ENCODE data around the gene MYOD1. TPM values are rescaled to one million over a fixed set of nuclear protein-coding genes. Genes with fewer than 3 reads are reported as not detected.

Gene MYOD1
- total and polyA plus RNA-seq, 9 of the 15 experiments (the other 6 are each of a cell fraction or from before 2014, with no cell fraction given) = not detected

DNA sequence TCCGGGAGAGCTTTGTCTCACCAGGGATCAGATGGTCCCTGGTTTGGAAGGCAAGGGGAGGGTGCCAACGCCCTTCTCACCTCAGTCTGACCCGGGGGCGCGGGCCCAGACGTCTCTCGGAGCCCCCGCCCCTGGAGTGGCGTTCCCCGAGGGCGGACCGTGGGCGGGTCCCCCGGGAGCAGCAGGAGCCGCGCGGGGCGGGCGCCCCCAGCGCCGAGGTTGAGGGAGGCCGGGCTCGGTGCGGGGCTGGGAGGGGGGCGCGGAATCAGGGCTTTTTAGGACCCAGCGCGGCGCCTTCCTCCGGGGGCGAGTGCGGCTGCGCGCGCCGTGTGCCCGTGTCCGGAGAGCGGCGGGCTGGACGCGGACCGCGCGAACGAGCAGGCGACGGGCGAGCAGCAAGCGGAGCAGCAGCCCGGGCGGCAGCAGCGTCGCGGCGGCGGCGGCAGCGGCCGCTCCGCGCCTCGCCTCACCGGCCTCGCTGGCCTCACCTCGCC is 15.1 kb downstream of the MYOD1 start, which contains the start of gene KCNC1:
Gene KCNC1, plus strand, starts transcription at position 364 of the 494 bp plus-strand sequence. CDS start 1,222 bp downstream, outside the sequence.
- BruUV-seq (replicated peaks) = no TSS peak
- ATAC-seq (peak; percentile 20; the same call in 2 of the 3 replicates), DNase-seq (ENCODE audit: extremely low read depth in 1 of 4, low spot score in 3 of 4) (peak; percentile 6 to 48 (median 34)), FAIRE-seq (no peak)
- H3K9me3 ChIP-seq (replicated peaks; ENCODE audit: control insufficient read depth, insufficient read depth, low read depth, low read length) = no peaks in the 10 kb centered on the region
- in situ Hi-C loops (cut with MboI) = no loop called here
- intact Hi-C loops (cut with micrococcal nuclease) = loop anchor here (10.0 kb wide), 1 partner anchor 170 kb away; no protein-coding TSS in a partner anchor
- peaks cover 0 to 17% of the 10 kb centered on the region in 2 experiments; a peak in 3 of 5 replicates for H3K4me1 ChIP-seq (replicated peaks in 1 of 2; ENCODE audit: control insufficient read depth in 2 of 2, insufficient read depth in 2 of 2, low read length in 2 of 2)
- no peak within 1 kb of the TSS for H3K4me3 ChIP-seq
- no peak within 1 kb of the TSS for H3K27ac ChIP-seq (ENCODE audit: extremely low read depth, low read depth, low read length)
- H2AFZ ChIP-seq (ENCODE audit: low read depth, low read length) = no peak within 1 kb of the TSS
- H4K20me1 ChIP-seq (replicated peaks; ENCODE audit: control insufficient read depth, insufficient read depth, low read length) = peaks cover 20% of the 10 kb centered on the region; the same call in 1 of the 2 replicates
- H3K4me2 ChIP-seq (ENCODE audit: insufficient read depth, low read length) = no peak within 1 kb of the TSS
- CTCF ChIA-PET (ENCODE audit: low intra/inter-chr PET ratio) = no interaction called here
- H3K36me3 ChIP-seq (ENCODE audit: control insufficient read depth, insufficient read depth, low read length) = no peaks in the 10 kb centered on the region
- POLR2A ChIA-PET = interaction anchor here (0.5 to 0.6 kb wide), 2 partner anchors 131 to 138 kb away, joined by 3 read pairs; no protein-coding TSS in a partner anchor
- TF ChIP-seq ARID4B (CRISPR knock-in tag; IDR thresholded peaks at IDR 0.05) (no peak), NRF1 (conservative IDR thresholded peaks at IDR 0.05 in 1 of 2, IDR thresholded peaks at IDR 0.05 in 1 of 2) (peak in 1 of 2 experiments; percentile 13; a peak in 2 of 4 replicates)
- H3K79me2 ChIP-seq (ENCODE audit: control insufficient read depth, insufficient read depth, low read length) = no peaks in the 10 kb centered on the region
- WGBS (ENCODE audit: insufficient coverage, low coverage, missing lambda C conversion rate) = 8% methylated on average over 8 of the region's 66 CpGs
- no peak within 1 kb of the TSS for H3K9ac ChIP-seq (ENCODE audit: insufficient read depth in 1 of 2, low read depth in 2 of 2, low read length in 2 of 2)
- H3K9me1 ChIP-seq (ENCODE audit: control insufficient read depth, insufficient read depth, low read length) = no peaks in the 10 kb centered on the region
- peaks cover 5 to 37% of the 10 kb centered on the region in 2 experiments; a peak in 4 of 5 replicates for H3K27me3 ChIP-seq (ENCODE audit: control insufficient read depth in 2 of 2, insufficient read depth in 2 of 2, low read length in 2 of 2)
